GM12878 (cell line): ENCODE results near the gene ONECUT2. TPM values are rescaled to one million over a fixed set of nuclear protein-coding genes. Genes with fewer than 3 reads are reported as not detected.

Experiments
- ATAC-seq: fragments of 200-7000 bp; cut with Tn5 transposase; 3 replicates; pipeline ENCODE4 v1.9.1; 2020; ENCODE audit warnings: mild to moderate bottlenecking, moderate library complexity
- BruUV-seq: library from RNA; stranded (reverse); fragments of 400-500 nt; replicated peaks from 2 replicates; lab custom pipeline; 2021; lab: Mats Ljungman, UMichigan
- CTCF ChIA-PET: fragments of 300-600 bp; sonication (Branson Sonifier 250); formaldehyde crosslinking; extraction: SDS; loops from one replicate; lab custom pipeline; 2021; ENCODE audit warnings: inconsistent platforms; lab: Yijun Ruan, JAX
- POLR2A ChIA-PET: fragments of 350-600 bp; formaldehyde crosslinking; extraction: SDS; loops from one replicate; lab custom pipeline; 2021; ENCODE audit warnings: inconsistent platforms; lab: Charles Lee
- RAD21 ChIA-PET: fragments of 300-600 bp; sonication (Branson Sonifier 250); formaldehyde crosslinking; loops from one replicate; lab custom pipeline; 2023; ENCODE audit warnings: antibody characterized with exemption; ENCODE audit not compliant: unreplicated experiment; lab: Charles Lee
- SMC1A ChIA-PET: fragments of 300-600 bp; sonication (Branson Sonifier 250); formaldehyde crosslinking; loops from one replicate; lab custom pipeline; 2023; ENCODE audit not compliant: unreplicated experiment, uncharacterized antibody; lab: Charles Lee
- DNase-seq: peaks from one replicate; pipeline ENCODE4 v3.0.0-alpha.2; 2011; ENCODE audit warnings: low read depth, low spot score
- FAIRE-seq: peaks from 3 replicates; lab custom pipeline; 2011; peaks lifted over from hg19 to GRCh38; lab: Jason Lieb, UNC
- H2AFZ ChIP-seq: 2 replicates; pipeline ENCODE4 v1.6.0; 2011; ENCODE audit warnings: low read depth, low read length, control low read depth; ENCODE audit not compliant: control insufficient read depth
- H3K27ac ChIP-seq: 2 replicates; pipeline ENCODE4 v1.5.1; 2011; ENCODE audit warnings: control low read depth; ENCODE audit not compliant: control insufficient read depth, insufficient read depth
- H3K27me3 ChIP-seq, 2 experiments: replicated peaks in 1 of 2; 2 replicates each; pipeline versions ENCODE4 v1.6.0 to v1.6.1; 2011; ENCODE audit warnings: low read length in 1 of 2; ENCODE audit not compliant: control insufficient read depth in 2 of 2, insufficient read depth in 2 of 2
- H3K36me3 ChIP-seq, 2 experiments: 2 replicates each; pipeline ENCODE4 v1.5.1; 2011; ENCODE audit warnings: low read length in 1 of 2; ENCODE audit not compliant: control insufficient read depth in 2 of 2, insufficient read depth in 2 of 2
- H3K4me1 ChIP-seq: 2 replicates; pipeline ENCODE4 v1.6.1; 2011; ENCODE audit warnings: mild to moderate bottlenecking, low read length, moderate library complexity, mixed read lengths; ENCODE audit not compliant: control insufficient read depth, insufficient read depth
- H3K4me2 ChIP-seq: 2 replicates; pipeline ENCODE4 v1.6.0; 2011; ENCODE audit warnings: control low read depth; ENCODE audit not compliant: control insufficient read depth, insufficient read depth
- H3K4me3 ChIP-seq: fragments of 200-600 bp; sonication (generic); 2 replicates; pipeline ENCODE4 v1.5.1; 2016
- H3K79me2 ChIP-seq: 2 replicates; pipeline ENCODE4 v1.6.0; 2011; ENCODE audit warnings: low read length; ENCODE audit not compliant: control insufficient read depth, insufficient read depth
- H3K9ac ChIP-seq: 2 replicates; pipeline ENCODE4 v1.8.0; 2011; ENCODE audit warnings: low read length, control low read depth, mixed read lengths; ENCODE audit not compliant: control insufficient read depth, insufficient read depth
- H3K9me3 ChIP-seq: replicated peaks from 3 replicates; pipeline ENCODE4 v1.5.1; 2011; ENCODE audit warnings: mild to moderate bottlenecking, low read length; ENCODE audit not compliant: control insufficient read depth, insufficient read depth
- H4K20me1 ChIP-seq: 2 replicates; pipeline ENCODE4 v1.6.0; 2011; ENCODE audit not compliant: control insufficient read depth, insufficient read depth
- BRCA1 ChIP-seq: IDR thresholded peaks from 2 replicates; pipeline ENCODE4 v1.6.1; 2011; ENCODE audit warnings: low read depth, low read length, improper control_type of control experiment
- CHD4 ChIP-seq: fragments of 200-600 bp; sonication (generic); IDR thresholded peaks from 2 replicates; pipeline ENCODE4 v1.6.1; 2016; ENCODE audit warnings: mild to moderate bottlenecking
- EED ChIP-seq: sonication (generic); IDR thresholded peaks from 2 replicates; pipeline ENCODE4 v1.6.1; 2016; ENCODE audit warnings: antibody characterized with exemption, low read depth
- EGR1 ChIP-seq, 2 experiments: IDR thresholded peaks; 1 replicate in 1 of 2; 2 replicates in 1 of 2; pipeline ENCODE4 v1.6.1; 2011 to 2012; ENCODE audit warnings: low read depth in 2 of 2, low read length in 2 of 2, borderline replicate concordance in 1 of 2, mild to moderate bottlenecking in 1 of 2, moderate library complexity in 1 of 2
- ELK1 ChIP-seq: IDR thresholded peaks from 2 replicates; pipeline ENCODE4 v1.6.1; 2012; ENCODE audit warnings: low read depth, low read length, improper control_type of control experiment
- HCFC1 ChIP-seq: fragments of 150-350 bp; IDR thresholded peaks from 2 replicates; pipeline ENCODE4 v1.6.1; 2014; ENCODE audit warnings: low read length
- IRF4 ChIP-seq: IDR thresholded peaks from 2 replicates; pipeline ENCODE4 v1.6.1; 2011; ENCODE audit warnings: low read depth, low read length
- NFYA ChIP-seq: IDR thresholded peaks from 2 replicates; pipeline ENCODE4 v1.6.1; 2011; ENCODE audit warnings: low read depth, mild to moderate bottlenecking, low read length, improper control_type of control experiment, borderline replicate concordance
- PAX5 ChIP-seq: IDR thresholded peaks from 2 replicates; pipeline ENCODE4 v1.6.1; 2011; ENCODE audit warnings: low read depth, low read length, borderline replicate concordance
- PML ChIP-seq: IDR thresholded peaks from 2 replicates; pipeline ENCODE4 v1.6.1; 2012; ENCODE audit warnings: low read length, inconsistent platforms
- RELA ChIP-seq: fragments of 450-650 bp; IDR thresholded peaks from 2 replicates; pipeline ENCODE4 v1.8.0; 2014; ENCODE audit warnings: borderline replicate concordance; ENCODE audit not compliant: partially characterized antibody
- SIN3A ChIP-seq: IDR thresholded peaks from 2 replicates; pipeline ENCODE4 v1.6.1; 2012; ENCODE audit warnings: low read depth, low read length, improper control_type of control experiment
- SREBF1 ChIP-seq: IDR thresholded peaks from 2 replicates; pipeline ENCODE4 v1.6.1; 2012; ENCODE audit warnings: mild to moderate bottlenecking, low read length
- SREBF2 ChIP-seq: IDR thresholded peaks from 2 replicates; pipeline ENCODE4 v1.6.1; 2012; ENCODE audit warnings: mild to moderate bottlenecking, low read length
- SRF ChIP-seq, 2 experiments: IDR thresholded peaks; 2 replicates each; pipeline ENCODE4 v1.6.1; 2011; ENCODE audit warnings: low read depth in 2 of 2, low read length in 2 of 2, mild to moderate bottlenecking in 1 of 2, moderate library complexity in 1 of 2
- WGBS: methylation state at CpG from one replicate; pipeline ENCODE4 v1.1.6; 2016; ENCODE audit warnings: low lambda C conversion rate; ENCODE audit not compliant: insufficient replicate concordance, insufficient coverage; ENCODE audit errors: missing lambda C conversion rate; 5-methylcytosine and 5-hydroxymethylcytosine counted together
- in situ Hi-C: fragments of 300-500 bp; cut with MboI; formaldehyde crosslinking; loops from 9 replicates; pipeline ENCODE4 v1.14.3; 2018; ENCODE audit warnings: mixed read lengths
- intact Hi-C: fragments of 100-400 bp; cut with micrococcal nuclease; formaldehyde crosslinking; loops from one replicate; pipeline ENCODE4 v1.14.2; 2022; ENCODE audit not compliant: unreplicated experiment
- polyA plus RNA-seq, 11 experiments: library from polyadenylated mRNA; depleted of rRNA in 4 of 11; unstranded in 6 of 11; stranded (reverse) in 5 of 11; fragments of >200 nt; fragmentation: Nextera tagmentation in 4 of 11; fragmentation: Illumina TruSeq in 1 of 11; extraction: Ambion mirVana in 4 of 11; extraction: Trizol in 1 of 11; gene quantifications; 1 replicate in 1 of 11; 2 replicates in 10 of 11; pipeline versions ENCODE4 v1.2.1 to v1.2.3, GENCODE V29; 2011 to 2016; ENCODE audit warnings: inconsistent platforms in 2 of 11, missing spikeins in 2 of 11, low read depth in 1 of 11
- total RNA-seq, 4 experiments: library from RNA; depleted of rRNA in 3 of 4; stranded (reverse); fragments of >200 nt in 3 of 4; fragmentation: Illumina TruSeq in 1 of 4; extraction: Trizol in 1 of 4; gene quantifications; 2 replicates each; pipeline versions ENCODE4 v1.2.1 to v1.2.3, GENCODE V29; 2013 to 2021
- TF ChIP-seq, protein P1 (sequence below): fragments of 450-650 bp; IDR thresholded peaks from 2 replicates; pipeline ENCODE4 v1.6.1; 2017; ENCODE audit warnings: mild to moderate bottlenecking, moderate library complexity
- TF ChIP-seq, protein P2 (sequence below): fragments of 450-650 bp; IDR thresholded peaks from 2 replicates; pipeline ENCODE4 v1.6.1; 2016; ENCODE audit warnings: mild to moderate bottlenecking

The ONECUT2 gene
- total and polyA plus RNA-seq, 10 of the 15 experiments (the other 5 are each of a cell fraction or from before 2014, with no cell fraction given), result 0.01 to 0.03 TPM; not detected in 8

DNA sequence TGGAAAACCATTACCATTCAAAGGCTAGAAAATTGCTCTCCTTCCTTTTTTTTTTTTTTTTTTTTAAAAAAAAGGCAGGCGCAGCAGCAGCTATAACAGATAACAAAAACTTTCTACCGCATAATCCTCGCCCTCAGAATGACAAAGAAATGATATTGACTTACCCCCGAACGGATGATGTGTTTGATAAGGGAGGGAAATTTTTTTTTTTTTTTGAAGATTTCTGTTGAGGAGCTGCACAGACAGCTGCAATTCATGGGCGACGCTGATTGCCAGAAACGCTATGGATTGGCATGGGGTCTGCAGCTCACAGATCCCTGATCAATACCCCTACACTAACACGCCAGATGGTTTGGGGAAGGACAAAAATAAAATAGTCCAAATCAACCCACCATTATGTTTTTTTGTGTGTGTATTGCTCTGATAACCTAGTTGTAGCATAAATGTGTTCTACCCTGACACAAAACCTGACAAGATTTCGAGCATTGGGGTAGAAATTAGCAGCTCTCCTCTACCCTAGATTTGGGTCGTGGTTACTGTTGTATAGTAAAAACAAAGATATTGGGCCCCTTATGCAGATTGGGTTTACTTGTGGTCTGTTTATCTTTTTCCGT, 3.6 kb upstream of the ONECUT2 start:
- Histone ChIP-seq H3K9me3 (peaks cover 41% of the 10 kb centered on the region; the same call in 2 of the 3 replicates), H3K4me3 (no peak overlapping the region), H4K20me1 (no peaks in the 10 kb centered on the region), H3K4me2 (no peak overlapping the region), H3K9ac (no peak overlapping the region), H3K27ac (no peak overlapping the region), H2AFZ (no peak overlapping the region), H3K4me1 (no peaks in the 10 kb centered on the region), H3K27me3 (peaks cover 3 to 14% of the 10 kb centered on the region in 2 experiments), H3K79me2 (no peaks in the 10 kb centered on the region), H3K36me3 (no peaks in the 10 kb centered on the region)
- ChIA-PET SMC1A (no interaction called here), RAD21 (no interaction called here), CTCF (interaction anchor here (0.6 to 1.0 kb wide), 3 partner anchors 14 to 437 kb away, joined by 3 to 5 read pairs (median 3); no protein-coding TSS in a partner anchor), POLR2A (no interaction called here)
- no TSS peak for BruUV-seq
- DNase-seq (no peak), FAIRE-seq (no peak), ATAC-seq (no peak)
- 38% methylated on average over 12 of the region's 12 CpGs for WGBS
- in situ Hi-C loops, result no loop called here
- intact Hi-C loops, result no loop called here
- TF ChIP-seq IRF4, result no peak
- no peak for TF ChIP-seq SIN3A
- TF ChIP-seq, protein P1, sequence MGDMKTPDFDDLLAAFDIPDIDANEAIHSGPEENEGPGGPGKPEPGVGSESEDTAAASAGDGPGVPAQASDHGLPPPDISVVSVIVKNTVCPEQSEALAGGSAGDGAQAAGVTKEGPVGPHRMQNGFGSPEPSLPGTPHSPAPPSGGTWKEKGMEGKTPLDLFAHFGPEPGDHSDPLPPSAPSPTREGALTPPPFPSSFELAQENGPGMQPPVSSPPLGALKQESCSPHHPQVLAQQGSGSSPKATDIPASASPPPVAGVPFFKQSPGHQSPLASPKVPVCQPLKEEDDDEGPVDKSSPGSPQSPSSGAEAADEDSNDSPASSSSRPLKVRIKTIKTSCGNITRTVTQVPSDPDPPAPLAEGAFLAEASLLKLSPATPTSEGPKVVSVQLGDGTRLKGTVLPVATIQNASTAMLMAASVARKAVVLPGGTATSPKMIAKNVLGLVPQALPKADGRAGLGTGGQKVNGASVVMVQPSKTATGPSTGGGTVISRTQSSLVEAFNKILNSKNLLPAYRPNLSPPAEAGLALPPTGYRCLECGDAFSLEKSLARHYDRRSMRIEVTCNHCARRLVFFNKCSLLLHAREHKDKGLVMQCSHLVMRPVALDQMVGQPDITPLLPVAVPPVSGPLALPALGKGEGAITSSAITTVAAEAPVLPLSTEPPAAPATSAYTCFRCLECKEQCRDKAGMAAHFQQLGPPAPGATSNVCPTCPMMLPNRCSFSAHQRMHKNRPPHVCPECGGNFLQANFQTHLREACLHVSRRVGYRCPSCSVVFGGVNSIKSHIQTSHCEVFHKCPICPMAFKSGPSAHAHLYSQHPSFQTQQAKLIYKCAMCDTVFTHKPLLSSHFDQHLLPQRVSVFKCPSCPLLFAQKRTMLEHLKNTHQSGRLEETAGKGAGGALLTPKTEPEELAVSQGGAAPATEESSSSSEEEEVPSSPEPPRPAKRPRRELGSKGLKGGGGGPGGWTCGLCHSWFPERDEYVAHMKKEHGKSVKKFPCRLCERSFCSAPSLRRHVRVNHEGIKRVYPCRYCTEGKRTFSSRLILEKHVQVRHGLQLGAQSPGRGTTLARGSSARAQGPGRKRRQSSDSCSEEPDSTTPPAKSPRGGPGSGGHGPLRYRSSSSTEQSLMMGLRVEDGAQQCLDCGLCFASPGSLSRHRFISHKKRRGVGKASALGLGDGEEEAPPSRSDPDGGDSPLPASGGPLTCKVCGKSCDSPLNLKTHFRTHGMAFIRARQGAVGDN, result no peak
- TF ChIP-seq PAX5, result no peak
- TF ChIP-seq EGR1 (IDR thresholded peaks at IDR 0.05; ENCODE audit: borderline replicate concordance in 1 of 2, low read depth in 2 of 2, low read length in 2 of 2), result no peak
- TF ChIP-seq RELA, result no peak
- TF ChIP-seq HCFC1, result no peak
- no peak for TF ChIP-seq PML
- no peak for TF ChIP-seq ELK1
- no peak for TF ChIP-seq SREBF1
- TF ChIP-seq BRCA1, result no peak
- no peak for TF ChIP-seq SRF (IDR thresholded peaks at IDR 0.05; ENCODE audit: low read depth in 2 of 2, low read length in 2 of 2)
- no peak for TF ChIP-seq SREBF2
- no peak for TF ChIP-seq CHD4
- TF ChIP-seq, protein P2, sequence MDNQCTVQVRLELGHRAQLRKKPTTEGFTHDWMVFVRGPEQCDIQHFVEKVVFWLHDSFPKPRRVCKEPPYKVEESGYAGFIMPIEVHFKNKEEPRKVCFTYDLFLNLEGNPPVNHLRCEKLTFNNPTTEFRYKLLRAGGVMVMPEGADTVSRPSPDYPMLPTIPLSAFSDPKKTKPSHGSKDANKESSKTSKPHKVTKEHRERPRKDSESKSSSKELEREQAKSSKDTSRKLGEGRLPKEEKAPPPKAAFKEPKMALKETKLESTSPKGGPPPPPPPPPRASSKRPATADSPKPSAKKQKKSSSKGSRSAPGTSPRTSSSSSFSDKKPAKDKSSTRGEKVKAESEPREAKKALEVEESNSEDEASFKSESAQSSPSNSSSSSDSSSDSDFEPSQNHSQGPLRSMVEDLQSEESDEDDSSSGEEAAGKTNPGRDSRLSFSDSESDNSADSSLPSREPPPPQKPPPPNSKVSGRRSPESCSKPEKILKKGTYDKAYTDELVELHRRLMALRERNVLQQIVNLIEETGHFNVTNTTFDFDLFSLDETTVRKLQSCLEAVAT, result no peak
- no peak for TF ChIP-seq EED
- no peak for TF ChIP-seq NFYA
